GM23338 (cell line): ENCODE results near the gene DLG2. TPM values are rescaled to one million over a fixed set of nuclear protein-coding genes. Genes with fewer than 3 reads are reported as not detected.

Experiments used
- ATAC-seq: fragments of 200-7000 bp; cut with Tn5 transposase; 3 replicates; pipeline ENCODE4 v1.9.1; 2020
- DNase-seq: peaks from one replicate; pipeline ENCODE4 v3.0.0-alpha.2; 2015; ENCODE audit warnings: low spot score
- H2AFZ ChIP-seq: fragments of 200-600 bp; sonication (generic); 2 replicates; pipeline ENCODE4 v1.8.0; 2016; ENCODE audit warnings: antibody characterized with exemption, mild to moderate bottlenecking, moderate library complexity
- H3F3A ChIP-seq: fragments of 200-600 bp; sonication (generic); replicated peaks from 2 replicates; pipeline ENCODE4 v1.8.0; 2017; ENCODE audit warnings: antibody characterized with exemption, mixed run types, low read depth
- H3K27ac ChIP-seq: fragments of 200-600 bp; sonication (generic); 2 replicates; pipeline ENCODE4 v1.6.1; 2016; ENCODE audit warnings: low read depth
- H3K27me3 ChIP-seq: fragments of 200-600 bp; sonication (generic); 2 replicates; pipeline ENCODE4 v1.8.0; 2016; ENCODE audit warnings: mild to moderate bottlenecking, mixed run types, moderate library complexity; ENCODE audit not compliant: insufficient read depth
- H3K36me3 ChIP-seq: fragments of 200-600 bp; sonication (generic); 2 replicates; pipeline ENCODE4 v1.8.0; 2016; ENCODE audit warnings: mild to moderate bottlenecking; ENCODE audit not compliant: insufficient read depth
- H3K4me1 ChIP-seq: fragments of 200-600 bp; sonication (generic); 2 replicates; pipeline ENCODE4 v1.8.0; 2016; ENCODE audit warnings: mild to moderate bottlenecking, moderate library complexity; ENCODE audit not compliant: insufficient read depth
- H3K4me2 ChIP-seq: fragments of 200-600 bp; sonication (generic); 2 replicates; pipeline ENCODE4 v1.7.1; 2017; ENCODE audit warnings: mixed run types
- H3K4me3 ChIP-seq: fragments of 200-600 bp; sonication (generic); 2 replicates; pipeline ENCODE4 v1.6.1; 2016; ENCODE audit warnings: mixed run types
- H3K79me2 ChIP-seq: fragments of 200-600 bp; sonication (generic); replicated peaks from 2 replicates; pipeline ENCODE4 v1.8.0; 2017; ENCODE audit warnings: mild to moderate bottlenecking; ENCODE audit not compliant: insufficient read depth
- H3K9me2 ChIP-seq: fragments of 200-600 bp; sonication (generic); 2 replicates; pipeline ENCODE4 v1.8.0; 2017; ENCODE audit not compliant: insufficient read depth
- H4K20me1 ChIP-seq: fragments of 200-600 bp; sonication (generic); replicated peaks from 2 replicates; pipeline ENCODE4 v1.8.0; 2017; ENCODE audit warnings: mild to moderate bottlenecking; ENCODE audit not compliant: insufficient read depth
- H3K27ac Mint-ChIP-seq: 2 replicates; pipeline ENCODE4 v1.8.0; 2020; ENCODE audit warnings: inconsistent platforms, mild to moderate bottlenecking, moderate library complexity, mixed read lengths
- H3K27me3 Mint-ChIP-seq: 3 replicates; pipeline ENCODE4 v1.8.0; 2022; ENCODE audit warnings: low read depth, mild to moderate bottlenecking, moderate library complexity, mixed read lengths, inconsistent platforms; ENCODE audit not compliant: insufficient read depth, poor library complexity
- H3K36me3 Mint-ChIP-seq: 3 replicates; pipeline ENCODE4 v1.8.0; 2021; ENCODE audit warnings: low read depth, mild to moderate bottlenecking, inconsistent platforms, moderate library complexity, mixed read lengths
- H3K4me1 Mint-ChIP-seq: 3 replicates; pipeline ENCODE4 v1.8.0; 2020; ENCODE audit warnings: mild to moderate bottlenecking, inconsistent platforms, mixed read lengths
- H3K4me3 Mint-ChIP-seq: 3 replicates; pipeline ENCODE4 v1.8.0; 2021; ENCODE audit warnings: moderate library complexity, mild to moderate bottlenecking, inconsistent platforms, mixed read lengths
- H3K9me3 Mint-ChIP-seq: 3 replicates; pipeline ENCODE4 v1.8.0; 2020; ENCODE audit warnings: moderate library complexity, mild to moderate bottlenecking, inconsistent platforms, mixed read lengths
- CREB1 ChIP-seq: fragments of 250-450 bp; sonication (Bioruptor Pico); IDR thresholded peaks from 2 replicates; pipeline ENCODE4 v1.5.0; 2020; ENCODE audit warnings: low read depth, mild to moderate bottlenecking, moderate library complexity
- EZH2 ChIP-seq: fragments of 200-600 bp; sonication (generic); IDR thresholded peaks from one replicate; pipeline ENCODE4 v1.8.0; 2017; ENCODE audit warnings: antibody characterized with exemption, mild to moderate bottlenecking, low read depth; ENCODE audit not compliant: unreplicated experiment
- EZH2phosphoT487 ChIP-seq: fragments of 200-600 bp; sonication (generic); IDR thresholded peaks from one replicate; pipeline ENCODE4 v1.8.1; 2018; ENCODE audit warnings: antibody characterized with exemption; ENCODE audit not compliant: unreplicated experiment
- JUNB ChIP-seq: IDR thresholded peaks from one replicate; pipeline ENCODE4 v1.6.1; 2016; ENCODE audit warnings: antibody characterized with exemption; ENCODE audit not compliant: unreplicated experiment
- NANOG ChIP-seq: IDR thresholded peaks from 2 replicates; pipeline ENCODE4 v1.6.1; 2016; ENCODE audit warnings: antibody characterized with exemption, borderline replicate concordance
- POLR2AphosphoS5 ChIP-seq: IDR thresholded peaks from 2 replicates; pipeline ENCODE4 v1.6.1; 2016; ENCODE audit warnings: antibody characterized with exemption, low read depth
- STAT1 ChIP-seq: IDR thresholded peaks from one replicate; pipeline ENCODE4 v1.6.1; 2016; ENCODE audit warnings: antibody characterized with exemption; ENCODE audit not compliant: unreplicated experiment
- ZNF114 ChIP-seq: fragments of 250-450 bp; sonication (Bioruptor Pico); IDR thresholded peaks from 2 replicates; pipeline ENCODE4 v1.5.0; 2020; ENCODE audit warnings: mild to moderate bottlenecking, moderate library complexity
- ZNF331 ChIP-seq: fragments of 250-450 bp; sonication (Bioruptor Pico); IDR thresholded peaks from 2 replicates; pipeline ENCODE4 v1.5.0; 2020; ENCODE audit warnings: low read depth, mild to moderate bottlenecking, moderate library complexity
- polyA plus RNA-seq: library from polyadenylated mRNA; unstranded; fragments of >200 nt; fragmentation: Nextera tagmentation; extraction: Ambion mirVana; gene quantifications from 2 replicates; pipeline ENCODE4 v1.2.1, GENCODE V29; 2016
- total RNA-seq: library from RNA; depleted of rRNA; stranded (reverse); fragments of >200 nt; shearing (Covaris generic); gene quantifications from 2 replicates; pipeline ENCODE4 v1.2.3, GENCODE V29; 2014
- TF ChIP-seq, protein P1 (sequence below): fragments of 250-450 bp; sonication (Bioruptor Pico); IDR thresholded peaks from 2 replicates; pipeline ENCODE4 v1.5.0; 2020; ENCODE audit warnings: mild to moderate bottlenecking, moderate library complexity
- TF ChIP-seq, protein P2 (sequence below), 2 experiments: fragments of 200-600 bp in 1 of 2; sonication (generic) in 1 of 2; conservative IDR thresholded peaks; 2 replicates each; pipeline versions ENCODE4 v1.5.1 to v1.6.1; 2016 to 2017; ENCODE audit warnings: antibody characterized with exemption in 2 of 2, low read depth in 2 of 2, mild to moderate bottlenecking in 2 of 2, moderate library complexity in 1 of 2
- TF ChIP-seq, protein P3 (sequence below): IDR thresholded peaks from one replicate; pipeline ENCODE4 v1.6.1; 2018; ENCODE audit warnings: antibody characterized with exemption; ENCODE audit not compliant: unreplicated experiment
- TF ChIP-seq, protein P4 (sequence below): IDR thresholded peaks from 2 replicates; pipeline ENCODE4 v1.6.1; 2016; ENCODE audit warnings: antibody characterized with exemption

Gene DLG2
- total and polyA plus RNA-seq, 2 experiments from 2014 or later, result 19.8 to 21.5 TPM

DNA sequence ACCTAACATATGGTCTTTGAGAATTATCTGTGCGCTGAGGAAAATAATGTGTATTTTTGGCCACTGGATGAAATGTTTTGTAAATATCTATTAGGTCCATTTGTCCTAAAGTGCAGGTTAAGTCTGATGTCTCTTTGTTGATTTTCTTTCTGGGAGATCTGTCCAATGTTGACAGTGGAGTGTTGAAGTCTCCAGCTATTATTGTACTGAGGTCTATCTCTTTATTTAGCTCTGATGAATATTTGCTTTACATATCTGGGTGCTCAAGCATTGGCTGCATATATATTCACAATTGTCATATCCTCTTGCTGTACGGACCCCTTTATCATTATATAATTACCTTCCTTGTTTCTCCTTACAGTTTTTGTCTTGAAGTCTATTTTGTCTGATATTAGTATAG lies 833.8 kb downstream of the DLG2 start:
- no peak for DNase-seq
- no peak overlapping the region for H3K4me3 Mint-ChIP-seq
- no peaks in the 10 kb centered on the region for H3K36me3 ChIP-seq
- no peaks in the 10 kb centered on the region for H3K9me3 Mint-ChIP-seq
- H3K27me3 ChIP-seq, result no peaks in the 10 kb centered on the region
- H3K4me1 Mint-ChIP-seq, result no peaks in the 10 kb centered on the region
- H4K20me1 ChIP-seq, result no peaks in the 10 kb centered on the region
- no peaks in the 10 kb centered on the region for H3K36me3 Mint-ChIP-seq
- H3K27me3 Mint-ChIP-seq, result no peaks in the 10 kb centered on the region
- no peak for TF ChIP-seq POLR2AphosphoS5
- no peak for TF ChIP-seq EZH2phosphoT487
- no peak for TF ChIP-seq ZNF331 (CRISPR knock-in tag)
- no peak for TF ChIP-seq STAT1
- TF ChIP-seq, protein P1, sequence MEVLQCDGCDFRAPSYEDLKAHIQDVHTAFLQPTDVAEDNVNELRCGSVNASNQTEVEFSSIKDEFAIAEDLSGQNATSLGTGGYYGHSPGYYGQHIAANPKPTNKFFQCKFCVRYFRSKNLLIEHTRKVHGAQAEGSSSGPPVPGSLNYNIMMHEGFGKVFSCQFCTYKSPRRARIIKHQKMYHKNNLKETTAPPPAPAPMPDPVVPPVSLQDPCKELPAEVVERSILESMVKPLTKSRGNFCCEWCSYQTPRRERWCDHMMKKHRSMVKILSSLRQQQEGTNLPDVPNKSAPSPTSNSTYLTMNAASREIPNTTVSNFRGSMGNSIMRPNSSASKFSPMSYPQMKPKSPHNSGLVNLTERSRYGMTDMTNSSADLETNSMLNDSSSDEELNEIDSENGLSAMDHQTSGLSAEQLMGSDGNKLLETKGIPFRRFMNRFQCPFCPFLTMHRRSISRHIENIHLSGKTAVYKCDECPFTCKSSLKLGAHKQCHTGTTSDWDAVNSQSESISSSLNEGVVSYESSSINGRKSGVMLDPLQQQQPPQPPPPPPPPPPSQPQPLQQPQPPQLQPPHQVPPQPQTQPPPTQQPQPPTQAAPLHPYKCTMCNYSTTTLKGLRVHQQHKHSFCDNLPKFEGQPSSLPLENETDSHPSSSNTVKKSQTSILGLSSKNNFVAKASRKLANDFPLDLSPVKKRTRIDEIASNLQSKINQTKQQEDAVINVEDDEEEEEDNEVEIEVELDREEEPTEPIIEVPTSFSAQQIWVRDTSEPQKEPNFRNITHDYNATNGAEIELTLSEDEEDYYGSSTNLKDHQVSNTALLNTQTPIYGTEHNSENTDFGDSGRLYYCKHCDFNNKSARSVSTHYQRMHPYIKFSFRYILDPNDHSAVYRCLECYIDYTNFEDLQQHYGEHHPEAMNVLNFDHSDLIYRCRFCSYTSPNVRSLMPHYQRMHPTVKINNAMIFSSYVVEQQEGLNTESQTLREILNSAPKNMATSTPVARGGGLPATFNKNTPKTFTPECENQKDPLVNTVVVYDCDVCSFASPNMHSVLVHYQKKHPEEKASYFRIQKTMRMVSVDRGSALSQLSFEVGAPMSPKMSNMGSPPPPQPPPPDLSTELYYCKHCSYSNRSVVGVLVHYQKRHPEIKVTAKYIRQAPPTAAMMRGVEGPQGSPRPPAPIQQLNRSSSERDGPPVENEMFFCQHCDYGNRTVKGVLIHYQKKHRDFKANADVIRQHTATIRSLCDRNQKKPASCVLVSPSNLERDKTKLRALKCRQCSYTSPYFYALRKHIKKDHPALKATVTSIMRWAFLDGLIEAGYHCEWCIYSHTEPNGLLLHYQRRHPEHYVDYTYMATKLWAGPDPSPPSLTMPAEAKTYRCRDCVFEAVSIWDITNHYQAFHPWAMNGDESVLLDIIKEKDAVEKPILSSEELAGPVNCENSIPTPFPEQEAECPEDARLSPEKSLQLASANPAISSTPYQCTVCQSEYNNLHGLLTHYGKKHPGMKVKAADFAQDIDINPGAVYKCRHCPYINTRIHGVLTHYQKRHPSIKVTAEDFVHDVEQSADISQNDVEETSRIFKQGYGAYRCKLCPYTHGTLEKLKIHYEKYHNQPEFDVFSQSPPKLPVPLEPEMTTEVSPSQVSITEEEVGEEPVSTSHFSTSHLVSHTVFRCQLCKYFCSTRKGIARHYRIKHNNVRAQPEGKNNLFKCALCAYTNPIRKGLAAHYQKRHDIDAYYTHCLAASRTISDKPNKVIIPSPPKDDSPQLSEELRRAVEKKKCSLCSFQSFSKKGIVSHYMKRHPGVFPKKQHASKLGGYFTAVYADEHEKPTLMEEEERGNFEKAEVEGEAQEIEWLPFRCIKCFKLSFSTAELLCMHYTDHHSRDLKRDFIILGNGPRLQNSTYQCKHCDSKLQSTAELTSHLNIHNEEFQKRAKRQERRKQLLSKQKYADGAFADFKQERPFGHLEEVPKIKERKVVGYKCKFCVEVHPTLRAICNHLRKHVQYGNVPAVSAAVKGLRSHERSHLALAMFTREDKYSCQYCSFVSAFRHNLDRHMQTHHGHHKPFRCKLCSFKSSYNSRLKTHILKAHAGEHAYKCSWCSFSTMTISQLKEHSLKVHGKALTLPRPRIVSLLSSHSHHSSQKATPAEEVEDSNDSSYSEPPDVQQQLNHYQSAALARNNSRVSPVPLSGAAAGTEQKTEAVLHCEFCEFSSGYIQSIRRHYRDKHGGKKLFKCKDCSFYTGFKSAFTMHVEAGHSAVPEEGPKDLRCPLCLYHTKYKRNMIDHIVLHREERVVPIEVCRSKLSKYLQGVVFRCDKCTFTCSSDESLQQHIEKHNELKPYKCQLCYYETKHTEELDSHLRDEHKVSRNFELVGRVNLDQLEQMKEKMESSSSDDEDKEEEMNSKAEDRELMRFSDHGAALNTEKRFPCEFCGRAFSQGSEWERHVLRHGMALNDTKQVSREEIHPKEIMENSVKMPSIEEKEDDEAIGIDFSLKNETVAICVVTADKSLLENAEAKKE (CRISPR knock-in tag), result no peak
- no peak for TF ChIP-seq CREB1 (CRISPR knock-in tag)
- TF ChIP-seq ZNF114 (CRISPR knock-in tag), result no peak
- TF ChIP-seq, protein P2, sequence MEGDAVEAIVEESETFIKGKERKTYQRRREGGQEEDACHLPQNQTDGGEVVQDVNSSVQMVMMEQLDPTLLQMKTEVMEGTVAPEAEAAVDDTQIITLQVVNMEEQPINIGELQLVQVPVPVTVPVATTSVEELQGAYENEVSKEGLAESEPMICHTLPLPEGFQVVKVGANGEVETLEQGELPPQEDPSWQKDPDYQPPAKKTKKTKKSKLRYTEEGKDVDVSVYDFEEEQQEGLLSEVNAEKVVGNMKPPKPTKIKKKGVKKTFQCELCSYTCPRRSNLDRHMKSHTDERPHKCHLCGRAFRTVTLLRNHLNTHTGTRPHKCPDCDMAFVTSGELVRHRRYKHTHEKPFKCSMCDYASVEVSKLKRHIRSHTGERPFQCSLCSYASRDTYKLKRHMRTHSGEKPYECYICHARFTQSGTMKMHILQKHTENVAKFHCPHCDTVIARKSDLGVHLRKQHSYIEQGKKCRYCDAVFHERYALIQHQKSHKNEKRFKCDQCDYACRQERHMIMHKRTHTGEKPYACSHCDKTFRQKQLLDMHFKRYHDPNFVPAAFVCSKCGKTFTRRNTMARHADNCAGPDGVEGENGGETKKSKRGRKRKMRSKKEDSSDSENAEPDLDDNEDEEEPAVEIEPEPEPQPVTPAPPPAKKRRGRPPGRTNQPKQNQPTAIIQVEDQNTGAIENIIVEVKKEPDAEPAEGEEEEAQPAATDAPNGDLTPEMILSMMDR (conservative IDR thresholded peaks at IDR 0.05; ENCODE audit: low read depth in 2 of 2), result no peak
- TF ChIP-seq, protein P3, sequence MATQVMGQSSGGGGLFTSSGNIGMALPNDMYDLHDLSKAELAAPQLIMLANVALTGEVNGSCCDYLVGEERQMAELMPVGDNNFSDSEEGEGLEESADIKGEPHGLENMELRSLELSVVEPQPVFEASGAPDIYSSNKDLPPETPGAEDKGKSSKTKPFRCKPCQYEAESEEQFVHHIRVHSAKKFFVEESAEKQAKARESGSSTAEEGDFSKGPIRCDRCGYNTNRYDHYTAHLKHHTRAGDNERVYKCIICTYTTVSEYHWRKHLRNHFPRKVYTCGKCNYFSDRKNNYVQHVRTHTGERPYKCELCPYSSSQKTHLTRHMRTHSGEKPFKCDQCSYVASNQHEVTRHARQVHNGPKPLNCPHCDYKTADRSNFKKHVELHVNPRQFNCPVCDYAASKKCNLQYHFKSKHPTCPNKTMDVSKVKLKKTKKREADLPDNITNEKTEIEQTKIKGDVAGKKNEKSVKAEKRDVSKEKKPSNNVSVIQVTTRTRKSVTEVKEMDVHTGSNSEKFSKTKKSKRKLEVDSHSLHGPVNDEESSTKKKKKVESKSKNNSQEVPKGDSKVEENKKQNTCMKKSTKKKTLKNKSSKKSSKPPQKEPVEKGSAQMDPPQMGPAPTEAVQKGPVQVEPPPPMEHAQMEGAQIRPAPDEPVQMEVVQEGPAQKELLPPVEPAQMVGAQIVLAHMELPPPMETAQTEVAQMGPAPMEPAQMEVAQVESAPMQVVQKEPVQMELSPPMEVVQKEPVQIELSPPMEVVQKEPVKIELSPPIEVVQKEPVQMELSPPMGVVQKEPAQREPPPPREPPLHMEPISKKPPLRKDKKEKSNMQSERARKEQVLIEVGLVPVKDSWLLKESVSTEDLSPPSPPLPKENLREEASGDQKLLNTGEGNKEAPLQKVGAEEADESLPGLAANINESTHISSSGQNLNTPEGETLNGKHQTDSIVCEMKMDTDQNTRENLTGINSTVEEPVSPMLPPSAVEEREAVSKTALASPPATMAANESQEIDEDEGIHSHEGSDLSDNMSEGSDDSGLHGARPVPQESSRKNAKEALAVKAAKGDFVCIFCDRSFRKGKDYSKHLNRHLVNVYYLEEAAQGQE, result no peak
- TF ChIP-seq JUNB, result no peak
- TF ChIP-seq NANOG, result no peak
- TF ChIP-seq, protein P4, sequence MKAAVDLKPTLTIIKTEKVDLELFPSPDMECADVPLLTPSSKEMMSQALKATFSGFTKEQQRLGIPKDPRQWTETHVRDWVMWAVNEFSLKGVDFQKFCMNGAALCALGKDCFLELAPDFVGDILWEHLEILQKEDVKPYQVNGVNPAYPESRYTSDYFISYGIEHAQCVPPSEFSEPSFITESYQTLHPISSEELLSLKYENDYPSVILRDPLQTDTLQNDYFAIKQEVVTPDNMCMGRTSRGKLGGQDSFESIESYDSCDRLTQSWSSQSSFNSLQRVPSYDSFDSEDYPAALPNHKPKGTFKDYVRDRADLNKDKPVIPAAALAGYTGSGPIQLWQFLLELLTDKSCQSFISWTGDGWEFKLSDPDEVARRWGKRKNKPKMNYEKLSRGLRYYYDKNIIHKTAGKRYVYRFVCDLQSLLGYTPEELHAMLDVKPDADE, result no peak
- TF ChIP-seq EZH2, result no peak
- no peak overlapping the region for H3K4me3 ChIP-seq
- H3K4me1 ChIP-seq, result no peaks in the 10 kb centered on the region
- no peaks in the 10 kb centered on the region for H3F3A ChIP-seq
- H3K27ac ChIP-seq, result no peak overlapping the region
- no peaks in the 10 kb centered on the region for H3K79me2 ChIP-seq
- H3K9me2 ChIP-seq, result no peaks in the 10 kb centered on the region
- no peak overlapping the region for H3K27ac Mint-ChIP-seq
- ATAC-seq, result no peak
- H2AFZ ChIP-seq, result no peak overlapping the region
- H3K4me2 ChIP-seq, result no peak overlapping the region
